NCI-H82 treated with DMSO at 0.1 percent for 48 hours (cell line): ENCODE measurements around the gene CAMTA1.

Experiments used
- DNase-seq: peaks from one replicate; lab custom pipeline; 2025; ENCODE audit not compliant: unreplicated experiment; lab: John Stamatoyannopoulos, UW

The CAMTA1 gene

GRCh38 chr1:7348073-7348472 is 562.8 kb downstream of the CAMTA1 start:
- DNase-seq = no peak

GRCh38 chr1:7348580-7348979 is 563.3 kb downstream of the CAMTA1 start:
- no peak for DNase-seq

DNA sequence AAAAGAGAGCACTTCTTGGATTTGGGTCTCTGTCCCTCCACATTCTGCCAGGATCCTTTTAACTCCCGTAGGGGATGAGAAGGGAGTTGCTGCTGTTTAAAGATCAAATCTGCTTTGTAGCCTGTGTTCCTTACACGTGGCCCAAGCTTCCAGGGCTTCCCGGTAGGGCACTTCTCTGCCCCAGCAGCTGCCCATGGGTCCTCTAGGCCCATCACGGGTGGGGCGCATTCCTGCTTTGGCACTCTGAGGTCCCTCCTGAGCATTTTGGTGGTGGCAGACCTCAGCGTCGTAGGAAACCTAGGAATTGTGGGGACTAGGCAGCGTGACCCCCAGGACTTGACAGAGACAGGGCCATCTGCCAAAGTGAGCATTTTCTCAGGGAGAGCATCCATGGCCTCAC is 565.5 kb downstream of the CAMTA1 start:
- no peak for DNase-seq

GRCh38 chr1:7351649-7352048 is 566.4 kb downstream of the CAMTA1 start:
- no peak for DNase-seq

DNA sequence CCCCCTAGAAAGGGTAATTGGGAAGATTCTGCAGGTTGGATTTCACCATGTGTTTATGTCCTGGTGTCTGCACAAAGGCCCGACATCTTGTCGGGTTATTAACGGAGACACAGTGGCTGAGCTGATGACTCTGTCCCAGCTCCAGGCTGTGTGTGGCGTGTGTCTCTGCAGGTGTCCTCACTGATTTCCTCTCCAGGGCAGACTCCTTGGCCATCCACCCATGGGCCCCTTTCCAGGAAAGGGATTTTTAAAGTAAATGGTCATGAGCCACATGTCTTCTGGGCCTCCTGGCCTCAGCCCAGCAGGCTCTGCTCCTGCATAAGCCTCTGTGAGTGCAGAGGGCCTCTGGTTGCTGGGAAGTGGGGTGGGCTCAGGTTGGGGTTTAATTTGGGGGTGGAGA is 567.1 kb downstream of the CAMTA1 start:
- no peak for DNase-seq

DNA sequence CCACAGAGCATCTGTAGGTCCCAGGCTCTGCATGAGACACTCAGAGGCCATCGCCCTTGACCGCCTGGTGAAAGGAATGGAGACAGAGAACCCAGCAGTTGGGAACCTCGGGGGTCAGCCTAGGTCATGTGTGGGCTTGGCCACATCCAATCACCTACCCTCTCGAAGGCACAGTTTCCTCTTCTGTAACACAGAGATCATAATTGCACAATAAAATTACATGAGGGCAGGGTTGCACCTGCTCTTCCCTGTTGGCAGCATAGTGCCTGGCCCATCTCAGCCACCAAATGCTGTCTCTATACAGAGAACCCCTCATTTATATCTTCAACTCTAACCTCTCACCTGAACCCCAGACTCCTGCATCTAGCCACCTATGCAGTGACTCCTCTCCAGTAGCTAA is 567.7 kb downstream of the CAMTA1 start:
- DNase-seq = no peak

DNA sequence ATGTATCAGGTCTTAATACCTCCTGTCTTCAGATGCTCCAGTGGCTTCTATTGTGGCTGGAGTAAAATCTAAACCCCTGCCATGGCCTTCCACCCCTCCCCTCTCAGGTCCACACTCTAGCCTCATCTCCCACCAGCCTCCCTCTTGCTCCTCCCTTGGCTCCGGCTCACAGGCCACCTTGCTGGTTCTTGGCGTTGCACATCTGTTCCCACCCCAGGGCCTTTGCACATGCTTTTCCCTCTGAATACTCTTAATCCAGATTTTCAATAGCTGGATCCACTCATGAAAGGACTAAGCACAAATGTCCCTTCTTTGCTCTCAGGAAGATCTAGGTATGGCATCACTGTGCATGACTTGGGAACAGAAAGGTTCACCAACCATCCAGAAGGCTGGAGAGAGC is 570.4 kb downstream of the CAMTA1 start:
- no peak for DNase-seq

DNA sequence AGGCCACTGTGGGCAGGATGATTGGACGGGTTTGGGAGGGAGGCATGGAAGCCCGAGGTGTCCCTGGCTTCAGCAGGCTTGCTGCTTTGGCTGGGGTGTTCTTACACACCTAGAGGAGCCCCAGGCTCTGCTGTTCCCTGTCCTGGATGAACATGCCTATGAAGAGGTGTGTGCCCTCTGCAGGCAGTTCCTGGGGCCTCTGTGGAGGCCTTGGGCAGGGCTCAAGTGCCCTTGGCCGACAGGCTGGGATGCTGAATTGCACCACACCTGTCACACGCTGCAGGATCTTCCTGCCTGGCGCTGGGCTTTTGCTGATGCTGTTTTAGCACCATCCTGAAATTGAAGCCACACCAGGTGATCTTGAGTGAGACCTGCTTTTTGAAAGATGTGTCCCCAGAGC is 570.8 kb downstream of the CAMTA1 start:
- no peak for DNase-seq

DNA sequence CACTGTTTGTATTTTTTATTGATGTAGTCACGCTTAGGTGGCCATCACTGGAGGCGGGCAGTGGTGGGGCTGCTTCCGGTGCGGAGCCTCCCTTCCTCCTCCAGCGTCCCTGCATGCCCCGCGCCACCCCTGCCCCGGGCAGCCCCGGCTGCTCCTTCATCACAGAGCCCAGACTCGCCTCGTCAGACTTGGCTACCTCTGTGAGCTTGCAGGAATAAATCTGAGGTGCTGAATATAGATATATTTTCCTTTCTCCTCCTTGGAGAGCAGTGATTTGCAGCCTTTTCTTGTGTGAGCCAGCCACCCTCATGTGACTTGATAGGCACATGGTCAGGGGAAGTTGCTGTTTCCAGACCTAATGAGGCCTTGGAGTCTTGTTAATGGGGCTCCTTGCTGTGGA is 573.2 kb downstream of the CAMTA1 start:
- no peak for DNase-seq

DNA sequence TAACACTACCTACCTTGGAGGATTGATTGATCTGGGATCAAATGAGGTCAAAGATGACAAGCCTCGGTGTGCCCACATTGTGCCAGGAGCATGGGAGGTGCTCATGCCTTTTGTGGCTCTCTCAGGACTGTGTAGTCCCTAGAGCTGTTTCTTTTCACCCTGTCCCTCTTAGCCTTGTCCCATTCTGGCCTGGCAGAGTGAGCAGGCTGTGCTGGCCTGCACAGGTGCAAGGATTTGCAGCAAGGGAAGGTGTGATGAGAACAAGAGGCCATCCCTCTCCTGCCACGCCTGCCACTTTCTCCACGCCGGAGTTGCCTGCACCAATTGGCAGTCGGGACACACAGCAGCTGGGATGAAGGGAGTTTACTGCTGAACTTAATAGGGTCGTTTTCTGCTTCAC is 575.3 kb downstream of the CAMTA1 start:
- DNase-seq = no peak

GRCh38 chr1:7362947-7363346 is 577.7 kb downstream of the CAMTA1 start:
- no peak for DNase-seq

GRCh38 chr1:7363450-7363849 is 578.2 kb downstream of the CAMTA1 start:
- no peak for DNase-seq

GRCh38 chr1:7365706-7366105 is 580.5 kb downstream of the CAMTA1 start:
- DNase-seq = no peak

GRCh38 chr1:7366286-7366954 is 581.2 kb downstream of the CAMTA1 start:
- DNase-seq = no peak

DNA sequence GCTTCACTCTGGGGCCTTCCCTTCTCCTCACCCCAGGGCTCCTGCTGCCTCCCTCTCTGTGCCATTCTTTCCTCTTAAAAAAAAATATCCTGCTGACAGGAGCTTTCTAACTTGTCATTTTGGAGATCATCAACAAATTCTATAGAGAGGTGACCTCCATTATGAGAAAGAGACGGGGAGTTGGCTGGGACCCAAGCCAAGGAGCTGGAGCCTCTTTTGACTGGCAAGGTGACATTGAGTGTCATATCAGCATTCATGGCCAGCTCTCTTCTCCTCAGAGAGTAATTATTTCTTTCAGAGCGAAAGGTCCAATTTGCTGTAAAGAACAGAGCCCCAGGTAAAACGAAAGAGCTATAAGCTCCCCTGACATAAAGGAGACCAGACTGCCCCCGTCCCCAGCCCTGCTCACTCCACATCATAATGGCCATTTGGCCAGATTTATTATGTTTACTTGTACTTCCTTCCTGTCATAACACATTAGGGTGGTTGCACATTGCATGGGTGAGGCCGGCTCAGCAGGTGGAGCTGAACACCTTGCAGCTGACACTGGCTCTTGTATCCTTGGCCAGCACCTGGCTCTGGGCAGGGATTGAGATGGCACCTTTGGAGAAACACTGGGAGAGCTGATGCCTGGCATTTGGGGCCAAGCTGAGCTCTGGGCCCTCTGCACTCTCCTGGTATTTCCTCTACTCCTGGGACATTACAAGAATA is 581.9 kb downstream of the CAMTA1 start:
- DNase-seq = no peak

DNA sequence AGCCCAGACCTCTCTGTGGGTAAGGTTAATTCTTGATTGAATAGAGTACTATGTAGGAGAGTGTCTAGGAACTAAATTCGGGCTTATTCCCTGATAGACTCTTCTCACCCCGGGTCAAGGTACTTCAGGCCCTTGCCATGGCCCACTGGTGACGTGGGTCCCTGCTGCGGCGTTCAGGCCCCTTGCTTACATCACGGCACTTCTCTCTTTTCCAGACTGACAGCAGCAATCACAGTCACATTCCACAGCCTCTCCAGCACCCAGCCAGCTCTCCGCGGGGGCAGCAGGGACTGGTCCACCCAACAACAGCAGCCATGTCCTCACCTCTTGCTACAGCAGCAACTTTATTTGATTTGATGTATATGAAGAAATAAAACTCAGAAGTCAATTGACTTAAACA is 584.6 kb downstream of the CAMTA1 start:
- DNase-seq = no peak

- DNase-seq = no peak
Measured at GRCh38 chr1:7371926-7372325, 586.7 kb downstream of the CAMTA1 start.

DNA sequence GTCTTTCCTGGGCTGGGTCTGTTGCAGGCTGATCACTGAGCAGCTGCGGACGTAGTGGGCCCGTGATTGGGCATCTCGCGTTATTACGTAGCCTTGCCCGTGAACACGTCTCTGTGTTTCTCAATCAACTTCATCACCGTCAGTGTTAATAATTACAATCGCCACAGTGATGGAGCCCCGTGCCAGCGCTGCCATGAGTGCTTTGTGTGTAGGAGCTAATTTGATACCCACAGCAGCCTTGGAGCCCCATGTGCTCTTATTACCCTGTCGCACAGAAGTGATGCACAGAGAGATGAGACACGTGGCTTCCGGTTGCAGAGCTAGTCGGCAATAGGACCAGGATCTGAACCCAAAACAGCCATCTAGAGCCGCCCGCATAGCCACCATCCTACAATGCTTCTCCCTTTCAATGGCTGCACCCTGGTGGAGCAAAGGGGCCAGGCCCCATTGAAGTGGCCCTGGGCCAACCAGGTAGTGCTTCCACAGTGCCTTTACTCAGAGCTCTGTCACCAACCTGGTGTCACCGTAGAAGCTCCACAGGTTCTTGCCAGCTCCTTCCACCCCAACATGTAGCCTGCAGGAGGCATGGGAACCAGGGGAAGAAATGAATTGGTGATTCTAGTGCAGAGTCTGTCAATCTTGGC is 587.3 kb downstream of the CAMTA1 start:
- DNase-seq = no peak

DNA sequence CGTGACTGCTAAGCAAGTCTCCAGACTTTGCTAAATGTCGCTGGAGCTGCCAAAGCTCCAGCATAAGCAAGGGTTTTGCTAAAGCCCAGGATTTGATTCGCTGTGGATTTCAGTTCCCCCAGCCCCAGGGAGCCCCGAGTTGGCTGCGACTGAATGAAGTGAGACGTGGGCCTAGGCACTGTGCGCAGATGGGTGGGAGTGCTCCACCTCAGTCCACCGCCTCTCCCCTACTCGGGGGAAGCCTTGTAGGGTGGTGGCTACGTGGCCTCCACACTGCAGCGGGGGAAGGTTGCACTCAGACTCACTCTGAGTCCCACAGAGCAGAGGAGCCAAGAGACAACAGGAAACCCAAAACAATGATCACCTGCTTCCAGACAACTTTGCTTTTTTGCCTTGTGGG is 588.0 kb downstream of the CAMTA1 start:
- no peak for DNase-seq

DNA sequence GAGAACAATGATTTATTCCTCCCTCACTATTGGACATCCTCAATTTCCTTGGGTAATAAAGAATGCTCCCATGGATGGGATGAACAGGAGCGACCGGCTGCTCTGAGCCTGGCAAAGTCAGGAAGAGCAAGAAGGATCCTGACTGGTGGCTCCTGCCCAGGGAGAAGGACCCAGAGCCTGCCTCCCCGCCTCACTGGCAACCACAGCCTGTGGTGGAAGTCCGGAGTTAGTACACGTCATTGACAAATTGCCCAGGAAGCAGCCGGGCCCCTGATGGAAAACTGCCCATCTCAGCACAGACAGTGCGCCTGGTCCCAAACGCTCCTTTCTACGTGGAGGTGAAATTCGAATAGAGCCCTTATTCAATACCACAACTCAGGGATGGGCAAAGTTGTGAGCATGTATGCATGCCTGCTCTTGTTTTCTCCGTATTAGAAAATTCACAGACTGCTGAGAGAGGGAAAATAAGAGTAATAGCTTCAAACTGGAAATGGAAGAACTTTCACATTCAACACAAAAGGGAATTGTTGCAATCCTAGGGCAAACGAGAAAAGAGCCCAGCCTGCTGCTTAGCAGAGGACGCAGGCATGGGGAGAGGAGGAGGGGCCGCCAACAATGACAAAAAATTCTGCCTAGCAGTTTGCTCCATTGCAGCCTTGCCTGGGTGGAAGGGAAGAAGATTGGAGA is 588.8 kb downstream of the CAMTA1 start:
- no peak for DNase-seq

GRCh38 chr1:7374563-7375160 is 589.4 kb downstream of the CAMTA1 start:
- DNase-seq = no peak
